HEK293 (cell line): ENCODE results near the gene ENO3.

Experiments used
- BCL11B ChIP-seq: fragments of 450-650 bp; formaldehyde crosslinking; IDR thresholded peaks from 2 replicates; pipeline ENCODE4 v1.5.1; 2016; ENCODE audit warnings: low read depth, missing biosample characterization, missing genetic modification characterization
- GLI2 ChIP-seq: fragments of 450-650 bp; formaldehyde crosslinking; IDR thresholded peaks from 2 replicates; pipeline ENCODE4; 2017; ENCODE audit warnings: missing biosample characterization, missing genetic modification characterization, low read depth, borderline replicate concordance
- KLF10 ChIP-seq: fragments of 450-650 bp; IDR thresholded peaks from 2 replicates; pipeline ENCODE4 v1.5.1; 2018; ENCODE audit warnings: missing biosample characterization, mild to moderate bottlenecking, missing genetic modification characterization
- PRDM1 ChIP-seq: fragments of 450-650 bp; formaldehyde crosslinking; IDR thresholded peaks from 2 replicates; pipeline ENCODE4; 2016; ENCODE audit warnings: missing biosample characterization, missing genetic modification characterization
- SCRT2 ChIP-seq: fragments of 450-650 bp; formaldehyde crosslinking; IDR thresholded peaks from 2 replicates; pipeline ENCODE4 v1.5.1; 2016; ENCODE audit warnings: missing biosample characterization, missing genetic modification characterization
- SP7 ChIP-seq: fragments of 450-650 bp; formaldehyde crosslinking; IDR thresholded peaks from 2 replicates; pipeline ENCODE4 v1.5.1; 2016; ENCODE audit warnings: missing biosample characterization, missing genetic modification characterization
- ZBTB17 ChIP-seq: fragments of 450-650 bp; formaldehyde crosslinking; IDR thresholded peaks from 2 replicates; pipeline ENCODE4 v1.5.1; 2016; ENCODE audit warnings: missing biosample characterization, missing genetic modification characterization
- ZBTB7A ChIP-seq: fragments of 450-650 bp; formaldehyde crosslinking; IDR thresholded peaks from 2 replicates; pipeline ENCODE4 v1.5.1; 2016; ENCODE audit warnings: low read depth, missing biosample characterization, missing genetic modification characterization
- ZFP3 ChIP-seq: fragments of 450-650 bp; formaldehyde crosslinking; IDR thresholded peaks from 2 replicates; pipeline ENCODE4 v1.5.1; 2016; ENCODE audit warnings: low read depth, missing biosample characterization, missing genetic modification characterization
- ZNF114 ChIP-seq: fragments of 450-650 bp; formaldehyde crosslinking; IDR thresholded peaks from 2 replicates; pipeline ENCODE4 v1.5.0; 2017; ENCODE audit warnings: missing biosample characterization, missing genetic modification characterization
- ZNF132 ChIP-seq: fragments of 450-650 bp; formaldehyde crosslinking; IDR thresholded peaks from 2 replicates; pipeline ENCODE4 v1.5.1; 2017; ENCODE audit warnings: missing biosample characterization, missing genetic modification characterization, borderline replicate concordance
- ZNF138 ChIP-seq: fragments of 450-650 bp; formaldehyde crosslinking; IDR thresholded peaks from 2 replicates; pipeline ENCODE4 v1.5.1; 2016; ENCODE audit warnings: missing biosample characterization, missing genetic modification characterization, borderline replicate concordance
- ZNF175 ChIP-seq: fragments of 450-650 bp; formaldehyde crosslinking; IDR thresholded peaks from 2 replicates; pipeline ENCODE4 v1.5.1; 2016; ENCODE audit warnings: missing biosample characterization, missing genetic modification characterization
- ZNF324 ChIP-seq: fragments of 450-650 bp; formaldehyde crosslinking; IDR thresholded peaks from 2 replicates; pipeline ENCODE4 v1.5.1; 2016; ENCODE audit warnings: missing biosample characterization, missing genetic modification characterization
- ZNF433 ChIP-seq: fragments of 450-650 bp; formaldehyde crosslinking; IDR thresholded peaks from 2 replicates; pipeline ENCODE4 v1.5.1; 2016; ENCODE audit warnings: missing biosample characterization, missing genetic modification characterization, low read depth
- ZNF660 ChIP-seq: fragments of 450-650 bp; IDR thresholded peaks from 2 replicates; pipeline ENCODE4 v1.5.1; 2018; ENCODE audit warnings: missing biosample characterization, mild to moderate bottlenecking, missing genetic modification characterization
- ZNF670 ChIP-seq: fragments of 450-650 bp; formaldehyde crosslinking; IDR thresholded peaks from 2 replicates; pipeline ENCODE4 v1.5.1; 2016; ENCODE audit warnings: missing biosample characterization, missing genetic modification characterization, low read depth
- TF ChIP-seq, protein P1 (sequence below): fragments of 450-650 bp; formaldehyde crosslinking; IDR thresholded peaks from 2 replicates; pipeline ENCODE4 v1.5.1; 2016; ENCODE audit warnings: missing biosample characterization, missing genetic modification characterization
- TF ChIP-seq, protein P2 (sequence below): fragments of 450-650 bp; formaldehyde crosslinking; optimal IDR thresholded peaks from 2 replicates; pipeline ENCODE3; 2016; ENCODE audit warnings: missing biosample characterization, mild to moderate bottlenecking, missing genetic modification characterization
- TF ChIP-seq, protein P3 (sequence below): fragments of 450-650 bp; formaldehyde crosslinking; IDR thresholded peaks from 2 replicates; pipeline ENCODE4 v1.5.1; 2017; ENCODE audit warnings: missing biosample characterization, mild to moderate bottlenecking, missing genetic modification characterization, moderate library complexity
- TF ChIP-seq, protein P4 (sequence below): fragments of 450-650 bp; formaldehyde crosslinking; IDR thresholded peaks from 2 replicates; pipeline ENCODE4 v1.5.1; 2016; ENCODE audit warnings: missing biosample characterization, missing genetic modification characterization
- TF ChIP-seq, protein P5 (sequence below): fragments of 450-650 bp; formaldehyde crosslinking; IDR thresholded peaks from 2 replicates; pipeline ENCODE4 v1.5.1; 2017; ENCODE audit warnings: missing biosample characterization, missing genetic modification characterization
- TF ChIP-seq, protein P6 (sequence below): fragments of 450-650 bp; formaldehyde crosslinking; IDR thresholded peaks from 2 replicates; pipeline ENCODE4 v1.5.1; 2016; ENCODE audit warnings: missing biosample characterization, missing genetic modification characterization
- TF ChIP-seq, protein P7 (sequence below): fragments of 450-650 bp; IDR thresholded peaks from 2 replicates; pipeline ENCODE4 v1.5.1; 2018; ENCODE audit warnings: missing biosample characterization, mild to moderate bottlenecking, missing genetic modification characterization

The ENO3 gene

DNA sequence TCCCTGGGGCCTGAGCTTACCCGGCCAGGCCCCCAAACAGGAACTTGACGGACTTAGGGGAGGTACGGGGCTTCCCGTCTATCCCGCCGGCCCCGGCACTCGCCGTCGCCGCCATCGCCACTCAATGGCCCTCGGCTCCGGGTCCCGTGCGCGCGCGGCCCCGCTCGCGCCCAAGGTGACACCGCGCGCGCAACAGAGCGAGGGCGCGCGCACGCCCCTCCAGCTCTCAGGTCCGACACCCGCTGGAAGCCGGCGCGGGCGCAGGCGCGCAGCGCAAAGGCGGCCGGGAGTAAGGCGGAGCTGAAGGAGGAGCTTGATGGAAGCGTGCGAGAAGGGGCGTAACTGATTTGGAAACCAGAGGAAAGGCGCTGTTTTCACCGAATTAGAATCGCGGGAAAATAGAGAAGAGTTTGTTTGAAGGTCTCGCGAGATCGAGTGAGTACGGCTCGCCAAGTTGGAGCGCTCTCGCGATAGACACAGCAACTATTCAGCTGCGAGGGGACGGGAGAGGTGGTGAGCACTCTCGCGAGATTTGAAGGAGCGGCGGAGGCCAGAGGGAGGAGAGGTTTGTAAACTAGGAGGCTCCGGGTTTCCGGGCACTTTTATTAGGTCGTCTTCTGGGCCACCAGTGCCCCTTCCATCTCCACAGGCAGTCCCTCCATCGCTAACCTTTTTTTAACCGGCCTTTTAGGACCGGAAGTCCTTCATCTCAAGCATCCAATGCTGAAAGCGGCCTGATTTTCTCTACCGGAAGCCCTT, 10.9 kb upstream of the ENO3 start, which contains the start of the genes RNF167 and SLC25A11 (continued):
- TF ChIP-seq ZBTB17 (tag by site-specific recombination) (peak; percentile 76), ZNF660 (peak; percentile 80), ZNF138 (no peak), ZNF114 (tag by site-specific recombination) (no peak), GLI2 (tag by site-specific recombination) (no peak), BCL11B (tag by site-specific recombination) (no peak), KLF10 (tag by site-specific recombination) (peak; percentile 53), ZNF132 (tag by site-specific recombination) (no peak), PRDM1 (tag by site-specific recombination) (peak; percentile 98), ZNF670 (tag by site-specific recombination) (no peak), ZNF175 (tag by site-specific recombination) (no peak), ZNF324 (tag by site-specific recombination) (peak; percentile 72; the same call in 1 of the 2 replicates), SCRT2 (tag by site-specific recombination) (peak; percentile 31; the same call in 1 of the 2 replicates), ZNF433 (tag by site-specific recombination) (no peak), ZBTB7A (tag by site-specific recombination) (0 out of 2 replicates have a peak, but pooled peaks have one; percentile 48), SP7 (peak; percentile 32; the same call in 1 of the 2 replicates), ZFP3 (tag by site-specific recombination) (no peak)
- TF ChIP-seq, protein P1, sequence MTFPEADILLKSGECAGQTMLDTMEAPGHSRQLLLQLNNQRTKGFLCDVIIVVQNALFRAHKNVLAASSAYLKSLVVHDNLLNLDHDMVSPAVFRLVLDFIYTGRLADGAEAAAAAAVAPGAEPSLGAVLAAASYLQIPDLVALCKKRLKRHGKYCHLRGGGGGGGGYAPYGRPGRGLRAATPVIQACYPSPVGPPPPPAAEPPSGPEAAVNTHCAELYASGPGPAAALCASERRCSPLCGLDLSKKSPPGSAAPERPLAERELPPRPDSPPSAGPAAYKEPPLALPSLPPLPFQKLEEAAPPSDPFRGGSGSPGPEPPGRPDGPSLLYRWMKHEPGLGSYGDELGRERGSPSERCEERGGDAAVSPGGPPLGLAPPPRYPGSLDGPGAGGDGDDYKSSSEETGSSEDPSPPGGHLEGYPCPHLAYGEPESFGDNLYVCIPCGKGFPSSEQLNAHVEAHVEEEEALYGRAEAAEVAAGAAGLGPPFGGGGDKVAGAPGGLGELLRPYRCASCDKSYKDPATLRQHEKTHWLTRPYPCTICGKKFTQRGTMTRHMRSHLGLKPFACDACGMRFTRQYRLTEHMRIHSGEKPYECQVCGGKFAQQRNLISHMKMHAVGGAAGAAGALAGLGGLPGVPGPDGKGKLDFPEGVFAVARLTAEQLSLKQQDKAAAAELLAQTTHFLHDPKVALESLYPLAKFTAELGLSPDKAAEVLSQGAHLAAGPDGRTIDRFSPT, result no peak
- TF ChIP-seq, protein P2, sequence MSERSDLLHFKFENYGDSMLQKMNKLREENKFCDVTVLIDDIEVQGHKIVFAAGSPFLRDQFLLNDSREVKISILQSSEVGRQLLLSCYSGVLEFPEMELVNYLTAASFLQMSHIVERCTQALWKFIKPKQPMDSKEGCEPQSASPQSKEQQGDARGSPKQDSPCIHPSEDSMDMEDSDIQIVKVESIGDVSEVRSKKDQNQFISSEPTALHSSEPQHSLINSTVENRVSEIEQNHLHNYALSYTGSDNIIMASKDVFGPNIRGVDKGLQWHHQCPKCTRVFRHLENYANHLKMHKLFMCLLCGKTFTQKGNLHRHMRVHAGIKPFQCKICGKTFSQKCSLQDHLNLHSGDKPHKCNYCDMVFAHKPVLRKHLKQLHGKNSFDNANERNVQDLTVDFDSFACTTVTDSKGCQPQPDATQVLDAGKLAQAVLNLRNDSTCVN (tag by site-specific recombination), result peak; percentile 92
- TF ChIP-seq, protein P3, sequence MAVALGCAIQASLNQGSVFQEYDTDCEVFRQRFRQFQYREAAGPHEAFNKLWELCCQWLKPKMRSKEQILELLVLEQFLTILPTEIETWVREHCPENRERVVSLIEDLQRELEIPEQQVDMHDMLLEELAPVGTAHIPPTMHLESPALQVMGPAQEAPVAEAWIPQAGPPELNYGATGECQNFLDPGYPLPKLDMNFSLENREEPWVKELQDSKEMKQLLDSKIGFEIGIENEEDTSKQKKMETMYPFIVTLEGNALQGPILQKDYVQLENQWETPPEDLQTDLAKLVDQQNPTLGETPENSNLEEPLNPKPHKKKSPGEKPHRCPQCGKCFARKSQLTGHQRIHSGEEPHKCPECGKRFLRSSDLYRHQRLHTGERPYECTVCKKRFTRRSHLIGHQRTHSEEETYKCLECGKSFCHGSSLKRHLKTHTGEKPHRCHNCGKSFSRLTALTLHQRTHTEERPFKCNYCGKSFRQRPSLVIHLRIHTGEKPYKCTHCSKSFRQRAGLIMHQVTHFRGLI, result 0 out of 2 replicates have a peak, but pooled peaks have one; percentile 13
- TF ChIP-seq, protein P4, sequence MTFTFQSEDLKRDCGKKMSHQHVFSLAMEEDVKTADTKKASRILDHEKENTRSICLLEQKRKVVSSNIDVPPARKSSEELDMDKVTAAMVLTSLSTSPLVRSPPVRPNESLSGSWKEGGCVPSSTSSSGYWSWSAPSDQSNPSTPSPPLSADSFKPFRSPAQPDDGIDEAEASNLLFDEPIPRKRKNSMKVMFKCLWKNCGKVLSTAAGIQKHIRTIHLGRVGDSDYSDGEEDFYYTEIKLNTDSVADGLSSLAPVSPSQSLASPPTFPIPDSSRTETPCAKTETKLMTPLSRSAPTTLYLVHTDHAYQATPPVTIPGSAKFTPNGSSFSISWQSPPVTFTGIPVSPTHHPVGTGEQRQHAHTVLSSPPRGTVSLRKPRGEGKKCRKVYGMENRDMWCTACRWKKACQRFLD (tag by site-specific recombination), result no peak
- TF ChIP-seq, protein P5, sequence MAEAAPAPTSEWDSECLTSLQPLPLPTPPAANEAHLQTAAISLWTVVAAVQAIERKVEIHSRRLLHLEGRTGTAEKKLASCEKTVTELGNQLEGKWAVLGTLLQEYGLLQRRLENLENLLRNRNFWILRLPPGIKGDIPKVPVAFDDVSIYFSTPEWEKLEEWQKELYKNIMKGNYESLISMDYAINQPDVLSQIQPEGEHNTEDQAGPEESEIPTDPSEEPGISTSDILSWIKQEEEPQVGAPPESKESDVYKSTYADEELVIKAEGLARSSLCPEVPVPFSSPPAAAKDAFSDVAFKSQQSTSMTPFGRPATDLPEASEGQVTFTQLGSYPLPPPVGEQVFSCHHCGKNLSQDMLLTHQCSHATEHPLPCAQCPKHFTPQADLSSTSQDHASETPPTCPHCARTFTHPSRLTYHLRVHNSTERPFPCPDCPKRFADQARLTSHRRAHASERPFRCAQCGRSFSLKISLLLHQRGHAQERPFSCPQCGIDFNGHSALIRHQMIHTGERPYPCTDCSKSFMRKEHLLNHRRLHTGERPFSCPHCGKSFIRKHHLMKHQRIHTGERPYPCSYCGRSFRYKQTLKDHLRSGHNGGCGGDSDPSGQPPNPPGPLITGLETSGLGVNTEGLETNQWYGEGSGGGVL (tag by site-specific recombination), result peak; percentile 41; the same call in 1 of the 2 replicates
- TF ChIP-seq, protein P6, sequence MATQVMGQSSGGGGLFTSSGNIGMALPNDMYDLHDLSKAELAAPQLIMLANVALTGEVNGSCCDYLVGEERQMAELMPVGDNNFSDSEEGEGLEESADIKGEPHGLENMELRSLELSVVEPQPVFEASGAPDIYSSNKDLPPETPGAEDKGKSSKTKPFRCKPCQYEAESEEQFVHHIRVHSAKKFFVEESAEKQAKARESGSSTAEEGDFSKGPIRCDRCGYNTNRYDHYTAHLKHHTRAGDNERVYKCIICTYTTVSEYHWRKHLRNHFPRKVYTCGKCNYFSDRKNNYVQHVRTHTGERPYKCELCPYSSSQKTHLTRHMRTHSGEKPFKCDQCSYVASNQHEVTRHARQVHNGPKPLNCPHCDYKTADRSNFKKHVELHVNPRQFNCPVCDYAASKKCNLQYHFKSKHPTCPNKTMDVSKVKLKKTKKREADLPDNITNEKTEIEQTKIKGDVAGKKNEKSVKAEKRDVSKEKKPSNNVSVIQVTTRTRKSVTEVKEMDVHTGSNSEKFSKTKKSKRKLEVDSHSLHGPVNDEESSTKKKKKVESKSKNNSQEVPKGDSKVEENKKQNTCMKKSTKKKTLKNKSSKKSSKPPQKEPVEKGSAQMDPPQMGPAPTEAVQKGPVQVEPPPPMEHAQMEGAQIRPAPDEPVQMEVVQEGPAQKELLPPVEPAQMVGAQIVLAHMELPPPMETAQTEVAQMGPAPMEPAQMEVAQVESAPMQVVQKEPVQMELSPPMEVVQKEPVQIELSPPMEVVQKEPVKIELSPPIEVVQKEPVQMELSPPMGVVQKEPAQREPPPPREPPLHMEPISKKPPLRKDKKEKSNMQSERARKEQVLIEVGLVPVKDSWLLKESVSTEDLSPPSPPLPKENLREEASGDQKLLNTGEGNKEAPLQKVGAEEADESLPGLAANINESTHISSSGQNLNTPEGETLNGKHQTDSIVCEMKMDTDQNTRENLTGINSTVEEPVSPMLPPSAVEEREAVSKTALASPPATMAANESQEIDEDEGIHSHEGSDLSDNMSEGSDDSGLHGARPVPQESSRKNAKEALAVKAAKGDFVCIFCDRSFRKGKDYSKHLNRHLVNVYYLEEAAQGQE, result no peak
- TF ChIP-seq, protein P7, sequence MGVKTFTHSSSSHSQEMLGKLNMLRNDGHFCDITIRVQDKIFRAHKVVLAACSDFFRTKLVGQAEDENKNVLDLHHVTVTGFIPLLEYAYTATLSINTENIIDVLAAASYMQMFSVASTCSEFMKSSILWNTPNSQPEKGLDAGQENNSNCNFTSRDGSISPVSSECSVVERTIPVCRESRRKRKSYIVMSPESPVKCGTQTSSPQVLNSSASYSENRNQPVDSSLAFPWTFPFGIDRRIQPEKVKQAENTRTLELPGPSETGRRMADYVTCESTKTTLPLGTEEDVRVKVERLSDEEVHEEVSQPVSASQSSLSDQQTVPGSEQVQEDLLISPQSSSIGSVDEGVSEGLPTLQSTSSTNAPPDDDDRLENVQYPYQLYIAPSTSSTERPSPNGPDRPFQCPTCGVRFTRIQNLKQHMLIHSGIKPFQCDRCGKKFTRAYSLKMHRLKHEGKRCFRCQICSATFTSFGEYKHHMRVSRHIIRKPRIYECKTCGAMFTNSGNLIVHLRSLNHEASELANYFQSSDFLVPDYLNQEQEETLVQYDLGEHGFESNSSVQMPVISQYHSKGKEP (tag by site-specific recombination), result peak; percentile 32; the same call in 1 of the 2 replicates
